Activated T-cell treated with anti-CD3 and anti-CD28 coated beads, Interleukin-2, amount 50 U/mL, for 1 hour (primary cell): ENCODE data around the gene SMG5.
"Not testable (repeated sequence)": the region's sequence is repeated elsewhere in the genome, so short reads cannot be mapped to it uniquely, and the experiment has no call there.

Source experiments
- DNase-seq: peaks from one replicate; pipeline ENCODE4 v3.0.0-alpha.2; 2020

SMG5 gene

DNA sequence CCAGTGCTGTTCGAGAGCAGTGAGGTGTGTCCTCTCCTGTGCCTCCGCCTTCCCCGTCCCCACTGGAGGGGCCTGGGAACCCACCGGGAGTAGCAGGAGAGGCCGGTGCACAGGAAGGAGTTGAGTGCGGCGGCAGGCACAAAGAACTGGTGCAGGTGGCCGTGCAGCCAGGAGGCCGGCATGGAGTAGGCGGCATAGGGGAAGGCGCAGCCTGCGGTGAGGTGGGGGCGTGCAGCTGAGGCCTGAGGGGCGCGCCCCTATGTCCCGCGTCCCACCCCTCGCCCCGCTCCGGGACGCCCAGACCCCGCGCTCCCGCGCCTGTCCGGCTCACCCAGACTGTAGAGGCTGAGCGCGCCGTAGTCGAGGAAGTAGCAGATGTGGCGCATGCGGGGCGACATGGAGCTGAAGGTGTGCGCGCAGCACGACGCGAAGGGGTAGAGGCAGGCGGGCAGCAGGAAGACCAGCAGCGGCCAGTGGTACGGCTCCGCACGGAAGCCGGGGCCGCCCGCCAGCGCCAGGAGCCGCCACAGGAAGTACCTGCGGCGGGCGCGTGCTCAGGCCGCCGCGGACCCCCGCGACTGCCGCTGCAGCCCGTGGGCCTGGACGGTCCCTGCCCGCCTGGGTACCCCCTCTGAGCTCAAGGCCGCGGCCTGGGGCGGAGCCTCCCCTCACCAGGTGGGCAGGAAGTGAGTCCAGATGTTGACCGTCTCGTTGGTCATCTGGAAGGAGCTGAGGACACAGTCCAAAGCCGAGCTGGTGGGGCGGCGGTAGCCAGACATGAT, 37.0 kb downstream of the SMG5 start:
- peak; percentile 45 for DNase-seq

- no peak for DNase-seq
Measured at GRCh38 chr1:156244712-156245111, 37.9 kb downstream of the SMG5 start.

DNA sequence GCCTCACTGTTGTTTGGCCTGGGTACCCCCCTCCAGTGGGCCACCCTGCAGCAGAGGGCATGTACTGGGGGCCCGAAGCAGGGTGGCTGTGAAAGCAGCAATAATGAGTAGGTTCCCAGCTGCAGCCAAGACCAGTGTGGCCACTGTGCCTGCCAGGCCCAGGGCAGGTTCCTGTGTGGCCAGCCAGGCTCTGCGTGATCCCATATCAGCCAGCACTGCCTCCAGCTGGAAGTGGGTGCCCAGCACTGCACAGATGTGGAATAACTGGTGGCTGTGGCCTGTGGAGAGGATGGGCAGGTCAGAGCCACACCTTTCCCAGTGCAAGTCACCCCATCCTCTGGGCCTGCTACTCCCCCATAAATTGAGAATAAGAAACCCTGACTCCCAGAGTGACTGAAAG, 38.5 kb downstream of the SMG5 start:
- no peak for DNase-seq

GRCh38 chr1:156242738-156243137, 39.9 kb downstream of the SMG5 start:
- no peak for DNase-seq

GRCh38 chr1:156241926-156242325, 40.7 kb downstream of the SMG5 start, which contains the start of gene BGLAP:
Gene BGLAP, plus strand, starts transcription at chr1:156242184. Its CDS starts 48 bp downstream, at chr1:156242232.
- no peak for DNase-seq

DNA sequence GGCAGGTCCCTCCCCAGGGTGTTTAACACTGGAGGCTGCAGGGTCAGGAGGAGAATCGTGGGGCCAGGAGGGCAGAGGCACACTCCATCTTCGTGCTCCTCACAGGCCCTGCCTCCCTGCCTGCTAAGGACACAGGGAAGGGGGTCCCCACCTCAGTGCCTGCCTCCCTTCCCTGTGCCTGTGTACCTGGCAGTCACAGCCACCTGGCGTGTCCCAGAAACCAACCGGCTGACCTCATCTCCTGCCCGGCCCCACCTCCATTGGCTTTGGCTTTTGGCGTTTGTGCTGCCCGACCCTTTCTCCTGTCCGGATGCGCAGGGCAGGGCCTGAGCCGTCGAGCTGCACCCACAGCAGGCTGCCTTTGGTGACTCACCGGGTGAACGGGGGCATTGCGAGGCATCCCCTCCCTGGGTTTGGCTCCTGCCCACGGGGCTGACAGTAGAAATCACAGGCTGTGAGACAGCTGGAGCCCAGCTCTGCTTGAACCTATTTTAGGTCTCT, 41.3 kb downstream of the SMG5 start:
- no peak for DNase-seq

DNA sequence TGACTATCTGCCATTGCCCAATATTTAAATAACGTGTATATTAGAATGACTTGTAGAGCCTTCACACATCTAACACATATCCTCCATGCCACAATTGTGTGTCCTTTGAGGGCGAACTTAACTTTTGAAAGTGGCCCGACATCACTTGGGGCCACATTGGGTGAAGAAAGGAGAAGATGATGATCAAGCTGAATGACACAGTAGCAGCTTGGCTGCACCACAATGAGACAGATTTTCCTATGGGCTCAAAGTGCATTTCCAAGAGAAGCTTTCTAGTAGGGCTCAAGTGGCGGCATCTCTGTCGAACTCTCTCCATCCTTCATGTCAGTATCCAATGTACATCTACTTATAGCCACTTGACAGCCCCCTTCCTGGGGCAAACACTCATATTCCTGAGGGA, 44.4 kb downstream of the SMG5 start:
- no peak for DNase-seq

- no peak for DNase-seq
Measured at GRCh38 chr1:156236164-156236563, 46.5 kb downstream of the SMG5 start.

DNA sequence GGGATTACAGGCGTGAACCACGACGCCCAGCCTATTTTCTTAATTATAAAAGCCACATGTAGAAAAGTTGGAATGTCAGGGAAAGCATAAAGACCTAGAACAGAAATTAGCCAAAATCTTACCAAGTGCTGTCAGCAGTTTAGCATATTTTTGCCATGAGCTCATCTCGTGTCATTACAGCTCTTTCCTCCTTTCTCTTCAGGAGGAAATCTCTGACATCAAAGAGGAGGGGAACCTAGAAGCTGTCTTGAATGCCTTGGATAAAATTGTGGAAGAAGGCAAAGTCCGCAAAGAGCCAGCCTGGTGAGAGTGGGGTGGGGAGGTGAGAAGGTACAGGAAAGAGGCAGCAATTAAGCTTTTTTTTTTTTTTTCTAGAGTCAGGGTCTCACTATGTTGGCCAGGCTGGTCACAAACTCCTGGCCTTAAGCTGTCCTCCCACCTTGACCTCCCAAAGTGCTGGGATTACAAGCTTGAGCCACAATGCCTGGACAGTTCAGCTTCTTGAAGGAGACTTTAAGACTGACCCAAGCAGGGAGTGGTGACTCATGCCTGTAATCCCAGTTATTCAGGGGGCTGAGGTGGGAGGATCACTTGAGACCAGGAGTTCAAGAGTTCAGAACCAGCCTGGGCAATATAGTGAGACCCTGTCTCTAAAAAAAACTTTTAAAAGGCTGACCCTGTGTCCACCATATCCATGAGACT, 49.0 kb downstream of the SMG5 start:
- no peak for DNase-seq

DNA sequence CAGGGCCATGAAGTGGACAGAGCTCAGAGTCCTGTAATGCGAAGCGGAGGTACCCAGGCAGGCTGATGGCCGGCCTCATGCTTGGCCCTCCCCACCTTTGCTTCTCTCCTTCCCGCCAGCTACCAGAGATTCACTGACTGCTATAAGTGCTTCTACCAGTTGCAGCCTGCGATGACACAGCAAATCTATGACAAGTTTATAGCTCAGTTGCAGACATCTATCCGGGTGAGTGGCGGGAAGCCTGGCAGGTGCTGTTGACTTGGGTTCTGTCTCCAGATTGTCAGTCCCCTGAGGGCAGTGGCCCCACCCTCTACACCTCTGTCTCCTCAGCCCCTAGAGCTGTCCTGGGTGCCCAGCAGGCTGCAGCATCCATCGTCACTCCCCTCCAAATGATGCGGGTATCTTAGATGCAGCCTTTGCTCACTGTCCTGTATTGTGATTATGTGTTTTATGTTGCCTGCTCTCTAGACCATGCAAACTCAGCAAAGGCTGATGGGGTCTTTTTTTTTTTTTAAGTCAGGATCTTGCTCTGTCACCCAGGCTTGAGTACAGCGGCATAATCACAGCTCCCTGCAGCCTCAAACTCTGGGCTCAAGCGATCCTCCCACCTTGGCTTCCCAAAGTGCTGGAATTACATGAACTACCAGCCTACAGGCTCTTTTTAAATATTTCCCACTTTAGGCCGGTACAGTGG, 50.3 kb downstream of the SMG5 start:
- DNase-seq: no peak

DNA sequence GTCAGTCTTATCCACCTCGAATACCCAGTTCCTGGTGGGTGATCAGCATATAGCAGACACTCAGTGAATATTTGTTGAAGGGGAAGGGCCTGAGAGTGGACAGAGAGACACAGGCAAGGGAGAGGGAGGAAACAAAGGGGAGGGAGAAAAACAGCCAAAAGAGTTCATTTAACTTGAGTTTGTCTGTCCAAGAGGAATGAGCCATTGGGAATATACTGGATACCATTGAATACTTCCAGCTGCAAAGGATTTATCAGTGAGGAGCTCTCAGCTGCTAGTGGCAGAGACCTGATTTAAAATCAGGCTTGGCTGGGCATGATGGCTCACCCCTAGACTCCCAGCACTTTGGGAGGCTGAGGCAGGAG, 52.2 kb downstream of the SMG5 start:
- no peak for DNase-seq

- no peak for DNase-seq
Measured at GRCh38 chr1:156229809-156230472, 52.7 kb downstream of the SMG5 start.

- no peak for DNase-seq
Measured at GRCh38 chr1:156228501-156228900, 54.1 kb downstream of the SMG5 start.

DNA sequence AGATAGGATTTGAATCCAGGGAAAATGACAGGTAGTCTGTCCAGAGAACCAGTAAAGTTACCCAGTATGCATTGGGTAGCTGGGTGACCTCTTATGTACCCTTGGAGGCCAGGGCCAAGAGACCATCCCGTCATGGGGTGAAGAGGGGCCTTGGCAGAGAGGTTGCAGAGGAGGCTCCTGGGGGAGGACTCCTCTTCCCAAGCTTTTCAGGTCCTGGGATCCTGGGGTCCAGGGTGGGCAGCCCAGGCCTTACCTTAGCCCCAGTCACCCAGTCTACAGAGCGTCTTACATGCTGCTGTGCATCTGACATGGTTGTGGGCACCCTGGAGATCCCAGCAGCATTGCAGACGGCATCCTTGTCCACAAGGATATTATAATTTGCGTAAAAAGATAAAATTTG, 55.8 kb downstream of the SMG5 start:
- no peak for DNase-seq

- DNase-seq: no peak
Measured at GRCh38 chr1:156226116-156226538, 56.5 kb downstream of the SMG5 start.

DNA sequence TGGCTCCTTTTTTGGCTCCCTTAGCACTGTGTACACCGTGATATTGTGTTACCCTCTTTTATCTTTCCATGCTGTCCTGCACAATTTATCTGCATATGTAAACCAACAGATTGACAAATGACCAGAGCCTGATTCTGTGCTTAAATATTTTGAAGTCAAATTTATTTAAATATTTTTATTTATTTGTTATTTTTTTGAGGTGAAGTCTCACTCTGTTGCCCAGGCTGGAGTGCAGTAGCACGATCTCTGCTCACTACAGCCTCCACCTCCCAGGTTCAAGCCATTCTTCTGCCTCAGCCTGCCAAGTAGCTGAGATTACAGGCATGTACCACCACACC, 57.0 kb downstream of the SMG5 start:
- DNase-seq: no peak

DNA sequence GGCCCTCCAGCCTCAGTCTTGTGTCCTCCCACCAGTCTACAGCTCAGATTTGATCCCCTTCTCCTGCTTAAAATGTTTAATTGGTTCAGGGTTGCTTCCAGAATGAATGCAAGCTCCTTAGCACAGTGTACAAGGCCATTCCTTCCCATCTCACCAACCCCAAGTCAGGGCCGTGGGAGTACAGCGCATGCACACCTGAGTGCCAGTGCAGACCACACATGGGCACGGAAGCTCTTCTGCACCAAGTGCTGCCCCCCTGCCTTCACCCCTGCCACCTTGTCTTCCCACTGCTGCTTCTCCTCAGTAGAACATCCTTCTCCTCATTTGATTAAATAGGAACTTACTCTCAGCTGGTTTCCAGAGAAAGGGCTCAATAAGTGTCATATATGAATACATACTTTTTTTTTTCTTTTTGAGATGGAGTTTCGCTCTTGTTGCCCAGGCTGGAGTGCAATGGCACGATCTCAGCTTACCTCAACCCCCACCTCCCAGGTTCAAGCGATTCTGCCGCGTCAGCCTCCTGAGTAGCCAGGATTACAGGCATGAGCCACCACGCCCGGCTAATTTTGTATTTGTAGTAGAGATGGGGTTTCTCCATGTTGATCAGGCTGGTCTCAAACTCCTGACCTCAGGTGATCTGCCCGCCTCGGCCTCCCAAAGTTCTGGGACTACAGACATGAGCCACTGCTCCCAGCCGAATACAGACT, 60.5 kb downstream of the SMG5 start:
- DNase-seq: no peak

- no peak for DNase-seq
Measured at GRCh38 chr1:156220226-156220625, 62.4 kb downstream of the SMG5 start.

DNA sequence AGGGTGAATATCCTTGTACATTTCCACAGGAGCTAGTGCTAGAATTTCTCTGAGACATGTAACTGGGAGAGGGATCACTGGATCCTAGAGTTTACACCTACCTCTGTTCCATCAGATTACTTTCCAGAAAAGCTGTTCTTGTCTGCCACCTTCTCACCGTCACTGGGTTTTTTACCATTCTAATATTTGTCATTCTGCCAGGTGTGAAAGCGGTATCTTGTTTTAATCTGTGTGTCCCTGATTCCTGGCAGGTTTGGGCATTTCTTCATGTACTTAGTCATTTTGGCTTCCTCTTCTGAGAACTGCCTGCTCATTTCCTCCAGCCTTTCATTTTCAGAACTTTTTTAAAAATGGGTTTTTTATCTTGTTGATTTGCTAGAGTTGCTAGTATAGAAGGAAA, 64.8 kb downstream of the SMG5 start:
- no peak for DNase-seq

DNA sequence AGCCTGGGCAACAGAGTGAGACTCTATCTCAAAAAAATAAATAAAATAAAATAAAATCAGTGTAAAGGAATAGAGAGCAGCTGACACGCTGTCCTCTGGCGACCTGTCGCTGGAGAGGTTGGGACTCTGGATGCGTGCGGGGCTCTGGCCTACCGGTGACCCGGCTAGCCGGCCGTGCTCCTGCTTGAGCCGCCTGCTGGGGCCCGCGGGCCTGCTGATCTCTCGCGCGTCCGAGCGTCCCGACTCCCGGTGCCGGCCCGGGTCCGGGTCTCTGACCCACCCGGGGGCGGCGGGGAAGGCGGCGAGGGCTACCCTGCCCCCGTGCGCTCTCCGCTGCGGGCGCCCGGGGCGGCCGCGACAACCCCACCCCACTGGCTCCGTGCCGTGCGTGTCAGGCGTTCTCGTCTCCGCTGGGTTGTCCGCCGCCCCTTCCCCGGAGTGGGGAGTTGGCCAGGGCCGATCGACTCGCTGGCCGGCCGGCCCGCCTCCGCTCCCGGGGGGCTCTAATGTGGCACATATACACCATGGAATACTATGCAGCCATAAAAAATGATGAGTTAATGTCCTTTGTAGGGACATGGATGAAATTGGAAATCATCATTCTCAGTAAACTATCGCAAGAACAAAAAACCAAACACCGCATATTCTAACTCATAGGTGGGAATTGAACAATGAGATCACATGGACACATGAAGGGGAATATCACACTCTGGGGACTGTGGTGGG, 66.1 kb downstream of the SMG5 start:
- not testable (repeated sequence) for DNase-seq

DNA sequence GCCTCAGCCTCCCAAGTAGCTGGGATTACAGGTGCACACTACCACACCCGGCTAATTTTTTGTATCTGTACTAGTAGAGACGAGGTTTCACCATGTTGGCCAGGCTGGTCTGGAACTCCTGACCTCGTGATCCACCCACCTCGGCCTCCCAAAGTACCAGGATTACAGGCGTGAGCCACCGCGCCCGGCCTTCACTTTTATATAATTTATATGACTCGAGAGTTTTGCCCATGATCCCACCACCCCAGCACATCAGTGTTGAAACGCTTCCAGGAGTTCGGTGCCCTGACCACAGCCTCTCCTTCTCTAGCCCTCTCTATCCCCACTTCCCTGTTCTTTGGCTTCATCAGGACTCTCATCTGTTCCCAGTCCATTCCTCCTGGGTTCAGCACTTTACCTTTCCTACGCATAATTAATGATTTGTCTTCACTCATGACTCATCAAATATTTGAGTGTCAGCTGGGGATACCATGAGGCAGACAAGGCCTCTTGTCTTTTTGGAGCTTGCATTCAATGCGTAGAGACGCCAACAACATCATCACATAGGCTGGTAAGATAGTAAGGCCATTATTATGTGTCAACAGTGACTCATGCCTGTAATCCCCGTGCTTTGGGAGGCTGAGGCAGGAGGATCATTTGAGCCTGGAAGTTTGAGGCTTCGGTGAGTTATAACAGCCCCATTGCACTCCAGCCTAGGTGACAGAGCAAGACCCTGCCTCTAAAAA, 68.4 kb downstream of the SMG5 start:
- DNase-seq: no peak
